Mucosa of rectum (tissue), 2 donors: ENCODE results near the gene CSTPP1.
"Not testable (repeated sequence)": the region's sequence is repeated elsewhere in the genome, so short reads cannot be mapped to it uniquely, and the experiment has no call there.

ENCODE experiments used
- H3K27ac ChIP-seq, 2 donors: one replicate each; pipeline ENCODE4 v1.7.0; 2013; ENCODE audit warnings: inconsistent platforms in 2 of 2, low read depth in 2 of 2, low read length in 2 of 2
- H3K27me3 ChIP-seq, 2 donors: one replicate each; pipeline ENCODE4 v1.7.0; 2013; ENCODE audit warnings: low read length in 2 of 2; ENCODE audit not compliant: control insufficient read depth in 2 of 2, insufficient read depth in 2 of 2
- H3K36me3 ChIP-seq, 2 donors: one replicate each; pipeline ENCODE4 v1.7.0; 2013; ENCODE audit warnings: low read length in 2 of 2; ENCODE audit not compliant: control insufficient read depth in 2 of 2, insufficient read depth in 2 of 2
- H3K4me1 ChIP-seq, 2 donors: one replicate each; pipeline ENCODE4 v1.7.0; 2013; ENCODE audit warnings: low read length in 2 of 2, mild to moderate bottlenecking in 1 of 2; ENCODE audit not compliant: control insufficient read depth in 2 of 2, insufficient read depth in 2 of 2
- H3K4me3 ChIP-seq, 2 donors: one replicate each; pipeline ENCODE4 v1.7.0; 2013; ENCODE audit warnings: low read length in 2 of 2
- H3K9ac ChIP-seq, 2 donors: one replicate each; pipeline ENCODE4 v1.7.0; 2013; ENCODE audit warnings: low read length in 2 of 2, low read depth in 1 of 2, mild to moderate bottlenecking in 1 of 2
- H3K9me3 ChIP-seq, 2 donors: one replicate each; pipeline ENCODE4 v1.7.0; 2013; ENCODE audit warnings: low read length in 2 of 2; ENCODE audit not compliant: control insufficient read depth in 2 of 2
- donor health status: healthy.
- donor health status: Normal muscosa, but diverticular disease.

Gene CSTPP1

DNA sequence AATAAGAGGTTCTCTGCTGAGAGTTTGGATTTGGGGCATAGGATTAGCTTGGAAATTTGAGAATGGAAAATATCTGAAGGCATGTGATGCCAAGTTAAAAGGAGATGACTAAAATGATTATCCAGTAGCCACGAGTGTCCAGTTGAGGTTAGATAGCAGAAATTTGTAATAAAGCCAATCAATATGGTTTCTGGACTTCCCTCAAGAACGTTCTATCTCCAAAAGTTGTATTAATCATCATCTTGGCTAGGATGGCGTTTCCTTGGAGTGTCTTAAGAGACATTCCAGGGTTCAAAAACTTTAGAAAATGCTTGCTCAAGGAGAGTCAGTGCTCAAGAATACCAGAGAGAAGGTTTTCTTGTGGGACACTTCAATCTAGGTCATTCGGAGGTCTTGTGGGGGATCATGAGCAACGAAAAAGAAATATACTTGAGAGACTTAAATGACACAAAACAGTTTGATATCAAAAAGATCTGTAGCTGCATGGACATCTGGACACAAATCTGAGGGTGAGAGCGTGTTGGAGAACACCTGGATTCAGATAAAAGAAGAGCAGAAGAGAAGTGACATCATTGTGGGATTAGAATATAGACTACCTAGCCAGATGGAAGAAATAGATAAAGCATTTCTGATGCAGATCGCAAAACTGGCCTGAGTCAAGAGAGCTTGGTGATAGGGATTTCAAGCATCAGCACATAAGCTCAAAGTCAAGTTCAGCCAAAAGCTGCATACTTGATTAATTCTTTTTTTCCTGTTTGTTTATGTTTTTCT is 142.4 kb downstream of the CSTPP1 start:
- Histone ChIP-seq H3K4me1 (no peaks in the 10 kb centered on the region), H3K9ac (no peak overlapping the region), H3K27me3 (no peaks in the 10 kb centered on the region), H3K4me3 (no peak overlapping the region), H3K9me3 (no peaks in the 10 kb centered on the region), H3K36me3 (no peaks in the 10 kb centered on the region), H3K27ac (no peak overlapping the region)

- H3K27me3 ChIP-seq, H3K36me3 ChIP-seq, H3K9ac ChIP-seq, H3K9me3 ChIP-seq, H3K4me1 ChIP-seq, H3K27ac ChIP-seq, H3K4me3 ChIP-seq: not testable (repeated sequence)
Measured at GRCh38 chr11:47080775-47081174, 144.2 kb downstream of the CSTPP1 start.

DNA sequence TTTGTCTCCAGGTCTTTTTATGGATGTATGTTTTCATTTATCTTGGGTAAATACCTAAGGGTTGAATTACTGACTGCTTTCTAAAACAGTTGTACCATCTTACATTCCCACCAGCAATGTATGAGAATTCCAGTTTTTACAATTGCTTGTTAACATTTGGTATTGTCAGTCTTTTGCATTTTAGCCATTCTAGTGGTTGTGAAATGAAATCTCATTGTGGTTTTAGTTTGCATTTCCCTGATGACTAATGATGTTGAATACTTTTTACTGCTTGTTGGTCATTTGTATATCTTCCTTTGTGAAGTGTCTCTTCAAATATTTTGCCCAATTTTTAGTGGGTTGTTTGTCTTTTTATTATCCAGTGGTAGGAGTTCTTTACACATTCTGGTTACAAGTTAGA is 147.4 kb downstream of the CSTPP1 start:
- no peak overlapping the region for H3K27ac ChIP-seq
- no peak overlapping the region for H3K9ac ChIP-seq
- no peaks in the 10 kb centered on the region for H3K9me3 ChIP-seq
- H3K4me3 ChIP-seq = no peak overlapping the region
- no peaks in the 10 kb centered on the region for H3K27me3 ChIP-seq
- H3K4me1 ChIP-seq = no peaks in the 10 kb centered on the region
- no peaks in the 10 kb centered on the region for H3K36me3 ChIP-seq

DNA sequence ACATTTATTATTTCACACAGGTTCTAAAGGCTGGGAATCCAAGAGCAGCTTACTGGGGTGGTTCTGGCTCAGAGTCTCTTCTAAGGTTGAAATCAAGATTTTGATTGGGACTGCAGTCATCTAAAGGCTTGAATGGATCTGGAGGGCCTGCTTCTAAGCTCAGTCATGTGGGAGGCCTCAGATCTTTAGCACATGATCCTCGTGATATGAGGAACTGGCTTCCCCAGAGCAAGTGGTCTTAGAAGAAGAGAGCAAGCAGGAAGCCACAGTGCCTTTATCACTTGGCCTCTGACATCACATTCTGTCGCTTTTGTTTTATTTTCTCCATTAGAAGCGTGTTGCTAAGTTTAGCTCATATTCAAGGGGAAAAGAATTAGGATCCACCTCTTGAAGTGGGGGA is 151.2 kb downstream of the CSTPP1 start:
- Histone ChIP-seq H3K4me3 (no peak overlapping the region), H3K4me1 (no peaks in the 10 kb centered on the region), H3K36me3 (no peaks in the 10 kb centered on the region), H3K9ac (no peak overlapping the region), H3K27me3 (no peaks in the 10 kb centered on the region), H3K27ac (no peak overlapping the region), H3K9me3 (no peaks in the 10 kb centered on the region)

DNA sequence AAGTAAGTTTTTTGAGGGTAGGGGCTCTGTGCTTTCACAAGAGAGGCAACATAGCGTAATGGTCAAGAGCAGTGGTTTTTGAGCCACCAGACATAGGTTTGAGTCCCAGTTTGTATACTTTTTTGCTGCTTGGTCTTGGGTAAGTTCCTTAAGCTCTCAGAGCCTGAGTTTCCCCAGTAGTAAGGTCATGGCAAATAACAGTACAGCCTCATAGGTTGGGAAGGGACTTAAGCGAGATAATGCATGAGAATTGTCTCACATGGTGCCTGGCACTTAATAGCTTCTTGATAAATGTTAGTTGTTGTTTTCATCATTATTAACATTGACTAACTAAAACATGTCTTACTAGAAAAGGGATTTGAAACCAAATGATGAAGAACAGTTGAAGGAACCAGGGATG is 157.0 kb downstream of the CSTPP1 start:
- Histone ChIP-seq H3K4me1 (no peaks in the 10 kb centered on the region), H3K9me3 (no peaks in the 10 kb centered on the region), H3K27ac (no peak overlapping the region), H3K4me3 (no peak overlapping the region), H3K9ac (no peak overlapping the region), H3K36me3 (no peaks in the 10 kb centered on the region), H3K27me3 (no peaks in the 10 kb centered on the region)

DNA sequence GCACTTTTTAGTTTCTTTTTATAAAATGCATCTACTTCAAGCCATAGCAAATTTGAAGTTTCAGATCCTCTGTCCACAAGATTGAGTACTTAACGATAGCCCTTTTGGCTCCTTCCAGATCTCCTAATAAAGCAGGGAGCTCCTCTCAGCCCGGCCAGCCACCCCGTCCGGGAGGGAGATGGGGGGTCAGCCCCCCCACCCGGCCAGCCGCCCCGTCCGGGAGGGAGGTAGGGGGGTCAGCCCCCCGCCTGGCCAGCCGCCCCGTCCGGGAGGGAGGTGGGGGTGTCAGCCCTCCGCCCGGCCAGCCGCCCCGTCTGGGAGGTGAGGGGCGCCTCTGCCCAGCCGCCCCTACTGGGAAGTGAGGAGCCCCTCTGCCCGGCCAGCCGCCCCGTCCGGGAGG is 160.3 kb downstream of the CSTPP1 start:
- H3K27ac ChIP-seq, H3K9me3 ChIP-seq: not testable (repeated sequence)

GRCh38 chr11:47098223-47098622 is 161.7 kb downstream of the CSTPP1 start:
- H3K36me3 ChIP-seq, H3K27ac ChIP-seq, H3K27me3 ChIP-seq, H3K9me3 ChIP-seq, H3K4me1 ChIP-seq, H3K4me3 ChIP-seq, H3K9ac ChIP-seq: not testable (repeated sequence)

More for the DNA sequence above, 160.3 kb downstream of the CSTPP1 start:
- not testable (repeated sequence) for H3K4me1 ChIP-seq, H3K27me3 ChIP-seq, H3K4me3 ChIP-seq, H3K9ac ChIP-seq, H3K36me3 ChIP-seq

- H3K4me3 ChIP-seq = no peak overlapping the region
- H3K36me3 ChIP-seq = no peaks in the 10 kb centered on the region
- H3K27me3 ChIP-seq = no peaks in the 10 kb centered on the region
- H3K9ac ChIP-seq = no peak overlapping the region
- no peaks in the 10 kb centered on the region for H3K9me3 ChIP-seq
- no peak overlapping the region for H3K27ac ChIP-seq
- H3K4me1 ChIP-seq = peaks cover 0 to 8% of the 10 kb centered on the region in 2 donors
Measured at GRCh38 chr11:47099214-47099917, 162.8 kb downstream of the CSTPP1 start.

GRCh38 chr11:47099918-47100315 is 163.4 kb downstream of the CSTPP1 start:
- H3K9ac ChIP-seq = no peak overlapping the region
- H3K4me1 ChIP-seq = peaks cover 2 to 13% of the 10 kb centered on the region in 2 donors
- H3K4me3 ChIP-seq = no peak overlapping the region
- no peaks in the 10 kb centered on the region for H3K9me3 ChIP-seq
- no peaks in the 10 kb centered on the region for H3K36me3 ChIP-seq
- no peak overlapping the region for H3K27ac ChIP-seq
- no peaks in the 10 kb centered on the region for H3K27me3 ChIP-seq

- Histone ChIP-seq H3K9me3 (no peaks in the 10 kb centered on the region), H3K9ac (no peak overlapping the region)
Measured at GRCh38 chr11:47101406-47101805, 164.8 kb downstream of the CSTPP1 start.

More at GRCh38 chr11:47101406-47101805, 164.8 kb downstream of the CSTPP1 start:
- no peaks in the 10 kb centered on the region for H3K36me3 ChIP-seq
- no peak overlapping the region for H3K27ac ChIP-seq
- no peak overlapping the region for H3K4me3 ChIP-seq
- H3K4me1 ChIP-seq = peaks cover 12 to 19% of the 10 kb centered on the region in 2 donors
- H3K27me3 ChIP-seq = no peaks in the 10 kb centered on the region
